HG02642 (cell line): ENCODE measurements around the gene CDS2.

Source experiments
- ATAC-seq: cut with Tn5 transposase; IDR thresholded peaks from one replicate; pipeline ENCODE4 v1.9.1; 2021; ENCODE audit warnings: mild to moderate bottlenecking; ENCODE audit not compliant: unreplicated experiment, poor library complexity

The CDS2 gene

DNA sequence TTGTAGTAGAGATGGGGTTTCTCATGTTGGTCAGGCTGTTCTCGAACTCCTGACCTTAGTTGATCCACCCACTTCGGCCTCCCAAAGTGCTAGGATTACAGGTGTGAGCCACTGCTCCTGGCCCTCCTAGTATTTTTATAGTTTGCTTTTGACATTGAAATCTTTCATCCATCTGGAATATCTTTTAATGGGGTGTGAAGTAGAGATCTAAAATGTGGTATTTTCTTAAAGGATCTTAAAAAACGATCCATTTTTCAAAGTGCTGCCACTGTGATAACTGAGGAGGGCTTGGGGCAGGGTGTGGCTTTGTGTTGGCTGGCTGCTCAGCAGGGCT is 23.1 kb downstream of the CDS2 start:
- ATAC-seq: no peak

DNA sequence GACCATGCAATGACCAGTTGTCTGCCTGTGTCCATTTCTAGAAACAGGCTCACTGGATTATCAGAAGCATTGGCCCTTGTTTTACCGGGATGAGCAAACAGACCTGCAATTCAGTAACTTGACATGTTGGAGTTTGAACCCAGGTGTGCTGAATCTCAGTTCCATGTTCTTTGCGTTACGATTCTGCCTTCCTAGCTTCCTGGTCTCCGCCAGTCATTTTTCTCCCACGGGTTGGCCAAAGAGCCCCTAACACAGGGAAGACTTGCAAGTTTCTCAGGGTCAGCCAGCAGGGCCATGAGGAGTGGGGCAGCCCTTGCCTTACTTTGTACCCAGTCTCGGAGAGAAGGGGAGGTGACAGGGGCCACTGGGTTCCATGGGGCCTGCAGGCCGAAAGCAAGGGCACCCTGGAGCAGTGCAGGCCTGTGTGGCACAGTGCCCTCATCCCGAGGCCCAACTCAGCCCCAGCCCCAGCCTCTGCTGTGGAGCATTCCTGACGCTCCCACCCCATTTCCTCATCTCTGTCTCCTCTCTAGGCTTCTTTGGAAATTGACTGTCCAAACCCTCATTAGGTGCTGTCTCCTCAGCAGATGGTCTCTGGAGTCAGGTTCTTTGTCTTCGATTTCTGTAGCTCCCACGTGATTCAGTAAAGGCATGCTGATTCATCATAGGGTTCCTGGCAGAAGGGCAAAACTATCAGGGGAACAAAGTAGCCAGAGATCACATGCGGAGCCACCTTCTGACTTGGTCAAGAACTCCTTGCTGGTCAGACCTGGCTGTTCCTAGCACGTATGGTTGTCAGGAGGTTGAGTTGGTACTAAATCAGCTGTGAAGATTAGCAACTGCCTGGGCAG is 23.6 kb downstream of the CDS2 start:
- ATAC-seq: no peak

DNA sequence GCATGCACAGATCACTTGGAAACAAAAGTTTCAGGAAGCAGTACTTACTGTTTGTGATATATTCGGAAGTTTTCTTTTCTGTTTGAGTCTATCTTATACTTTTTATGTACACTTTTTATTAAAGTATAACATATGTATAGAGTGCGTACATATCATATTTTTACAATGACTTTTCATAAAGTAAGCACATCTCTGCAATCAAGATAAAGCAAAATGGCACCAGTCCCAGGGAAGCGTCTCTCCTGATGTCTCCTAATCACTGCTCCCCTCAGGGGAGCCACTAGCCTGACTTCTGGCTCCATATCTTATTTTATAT is 26.3 kb downstream of the CDS2 start:
- ATAC-seq: no peak

DNA sequence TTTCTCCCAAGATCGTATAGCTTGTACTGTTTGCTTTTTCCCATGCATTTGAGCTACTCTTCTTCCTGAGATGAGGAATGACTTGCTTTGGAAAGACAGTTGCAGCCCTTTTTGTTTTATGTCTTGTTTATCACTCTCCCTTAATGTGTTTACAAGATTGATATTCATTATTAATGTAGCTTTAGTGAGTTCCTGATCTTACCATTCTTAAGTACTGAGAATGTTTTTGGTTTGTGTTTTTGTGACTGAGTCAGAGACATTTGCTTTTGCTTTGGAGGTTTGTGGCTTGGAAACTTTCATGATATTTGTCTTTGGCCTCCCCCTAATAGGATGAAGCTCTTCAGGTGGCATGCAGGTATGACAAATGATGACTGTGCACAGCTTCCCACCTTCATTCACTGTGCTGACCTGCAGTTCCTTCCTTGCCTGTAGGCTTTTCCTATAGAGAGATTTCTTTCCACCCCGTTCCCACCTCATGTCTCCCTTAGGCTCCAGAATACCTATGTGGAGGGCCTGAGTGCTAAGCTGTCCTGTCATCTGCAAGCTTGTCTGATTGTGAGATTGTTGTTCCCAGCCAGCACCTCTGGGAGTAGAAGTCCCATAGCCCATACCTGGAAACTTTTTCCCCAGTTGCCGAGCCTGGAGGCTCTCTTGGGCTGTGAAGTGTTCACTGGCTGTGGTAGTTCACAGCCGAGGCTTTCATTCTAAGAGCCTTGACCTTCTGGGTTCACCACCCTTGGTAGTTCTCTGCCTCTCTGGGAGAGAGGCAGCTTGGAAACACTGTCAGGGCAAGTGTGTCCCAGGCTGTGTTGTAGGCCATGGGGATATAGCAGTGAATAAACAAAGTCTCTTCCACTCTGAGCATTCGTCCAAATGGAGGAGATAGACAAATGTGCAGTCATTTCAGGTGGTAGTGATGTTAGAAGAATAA is 27.1 kb downstream of the CDS2 start:
- ATAC-seq: no peak

- no peak for ATAC-seq
Measured at GRCh38 chr20:5154543-5154925, 27.7 kb downstream of the CDS2 start.

DNA sequence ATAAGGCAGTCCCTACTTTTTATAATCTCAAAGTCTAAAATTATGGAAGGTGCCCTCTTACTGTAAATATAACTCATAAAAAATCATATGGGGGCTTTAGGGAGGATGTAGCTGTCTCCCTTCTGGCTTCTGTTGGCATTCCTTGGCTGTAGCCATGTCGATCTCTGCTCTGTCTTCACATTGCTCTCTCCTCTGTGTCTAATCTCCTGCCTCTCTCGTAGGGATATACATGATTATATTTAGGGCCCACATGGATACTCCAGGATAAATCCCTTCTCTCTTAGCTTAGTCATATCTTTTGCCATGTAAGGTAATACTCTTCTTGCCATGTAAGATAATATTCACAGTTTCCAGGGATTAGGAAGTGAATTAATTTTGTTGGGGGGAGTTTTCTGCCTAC is 28.6 kb downstream of the CDS2 start:
- ATAC-seq: no peak

DNA sequence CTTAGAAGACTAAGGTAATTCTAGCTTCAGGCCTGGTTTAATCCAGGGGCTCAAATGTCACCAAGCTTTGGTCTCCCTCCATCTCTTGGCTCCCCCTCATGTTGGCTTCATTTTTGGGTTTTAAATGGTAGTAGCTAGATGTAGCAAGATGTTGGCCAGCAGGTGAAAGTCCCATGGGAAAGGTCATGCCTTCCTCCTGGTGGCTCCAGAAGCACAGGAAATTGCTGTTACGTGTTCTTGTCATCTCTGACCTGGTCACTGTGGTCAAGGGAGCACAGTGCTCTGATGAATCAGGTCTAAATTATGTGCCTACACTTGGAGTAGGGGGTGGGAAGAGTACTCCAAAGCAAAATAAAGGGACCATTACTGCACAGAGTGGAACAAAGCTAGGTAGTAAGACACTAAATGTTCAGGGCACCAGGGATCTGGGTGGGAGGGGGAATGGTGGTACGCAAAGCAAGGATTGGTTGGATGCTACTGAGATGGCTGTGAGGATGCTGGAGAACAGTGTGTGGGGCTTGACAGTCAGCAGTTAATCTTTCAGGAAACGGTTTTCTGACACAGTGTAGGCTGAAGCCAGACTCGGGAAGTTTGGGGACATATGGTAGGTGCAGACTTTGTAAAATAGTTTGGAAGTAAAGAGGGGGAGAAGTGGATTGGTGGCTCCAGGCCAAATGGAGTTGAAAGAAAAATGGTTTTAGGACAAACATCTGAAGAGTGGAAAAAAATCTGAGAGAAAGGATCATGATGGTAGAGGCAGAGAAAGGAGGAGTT is 30.1 kb downstream of the CDS2 start:
- no peak for ATAC-seq

- ATAC-seq: no peak
Measured at GRCh38 chr20:5159928-5160327, 33.1 kb downstream of the CDS2 start.

DNA sequence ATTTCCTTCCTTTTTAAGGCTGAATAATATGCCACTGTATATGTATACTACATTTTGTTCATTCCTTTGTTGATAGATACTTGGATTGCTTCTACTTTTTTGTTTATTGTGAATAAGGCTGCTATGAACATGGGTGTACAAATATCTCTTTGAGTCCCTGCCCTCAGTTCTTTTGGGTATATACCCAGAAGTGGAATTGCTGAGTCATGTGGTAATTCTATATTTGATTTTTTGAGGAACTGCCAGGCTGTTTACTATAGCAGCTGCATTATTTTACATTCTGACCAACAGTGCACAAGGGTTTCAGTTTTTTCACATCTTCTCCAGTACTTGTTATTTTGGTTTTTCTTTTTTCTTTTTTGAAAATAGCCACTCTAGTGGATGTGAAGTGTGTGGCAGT is 34.1 kb downstream of the CDS2 start:
- no peak for ATAC-seq

GRCh38 chr20:5161536-5162164 is 34.8 kb downstream of the CDS2 start:
- ATAC-seq: no peak

- no peak for ATAC-seq
Measured at GRCh38 chr20:5164645-5165625, 38.1 kb downstream of the CDS2 start.

GRCh38 chr20:5168651-5169396 is 42.0 kb downstream of the CDS2 start:
- ATAC-seq: no peak

- ATAC-seq: no peak
Measured at GRCh38 chr20:5170341-5170740, 43.5 kb downstream of the CDS2 start.

DNA sequence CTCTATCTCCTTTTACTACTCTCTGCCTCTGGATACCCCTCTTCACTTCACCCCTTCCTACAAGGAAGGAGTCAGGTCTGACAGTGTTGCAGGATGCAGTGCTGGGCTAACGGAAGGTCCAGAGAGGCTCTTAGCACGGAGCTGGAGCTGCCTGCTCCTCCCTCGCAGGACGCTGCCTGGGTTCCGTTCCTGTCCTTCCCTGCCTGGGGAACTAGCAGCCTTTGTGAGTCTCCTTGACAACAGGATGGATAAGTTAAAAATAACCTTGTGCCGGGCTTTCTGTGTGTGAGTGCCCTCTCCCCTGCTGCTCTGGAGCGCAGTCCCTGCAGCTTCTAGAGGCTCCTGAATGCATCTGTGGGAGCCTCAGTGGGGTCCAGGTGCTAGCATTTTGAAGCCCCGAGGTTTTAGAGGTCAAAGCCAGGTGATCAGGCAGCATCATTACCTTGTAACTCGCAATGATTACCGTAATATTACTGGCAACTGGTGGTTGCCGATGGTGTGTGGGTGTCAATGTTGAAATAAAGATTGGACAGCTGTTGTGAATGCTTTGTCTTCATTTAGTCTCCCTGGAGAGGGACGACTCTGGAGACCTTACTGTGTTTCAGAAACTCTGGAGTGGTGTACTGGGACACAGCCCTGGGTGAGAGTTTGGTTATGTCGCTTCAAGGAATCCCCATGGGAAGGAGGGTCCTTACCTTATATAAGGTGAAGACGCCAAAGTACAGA is 44.4 kb downstream of the CDS2 start:
- no peak for ATAC-seq

DNA sequence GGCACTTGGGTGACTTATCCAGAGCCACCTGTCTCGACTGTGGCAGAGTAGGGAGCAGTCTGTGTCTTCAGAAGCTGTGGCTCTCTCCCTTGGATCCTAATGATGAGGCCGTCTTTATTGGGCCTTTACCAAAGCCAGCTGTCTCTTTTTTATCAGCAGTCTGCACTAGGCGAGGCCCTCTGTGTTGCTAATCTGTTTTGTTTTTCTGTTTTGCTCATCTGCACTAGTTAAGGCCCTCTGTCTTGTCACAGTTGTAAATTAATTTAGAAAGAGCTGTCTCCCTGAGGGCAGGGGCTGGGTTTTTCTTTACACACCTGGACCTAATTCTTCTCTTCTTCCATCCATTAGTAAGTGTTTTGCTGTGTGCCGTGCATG is 45.0 kb downstream of the CDS2 start:
- peak; percentile 14 for ATAC-seq

DNA sequence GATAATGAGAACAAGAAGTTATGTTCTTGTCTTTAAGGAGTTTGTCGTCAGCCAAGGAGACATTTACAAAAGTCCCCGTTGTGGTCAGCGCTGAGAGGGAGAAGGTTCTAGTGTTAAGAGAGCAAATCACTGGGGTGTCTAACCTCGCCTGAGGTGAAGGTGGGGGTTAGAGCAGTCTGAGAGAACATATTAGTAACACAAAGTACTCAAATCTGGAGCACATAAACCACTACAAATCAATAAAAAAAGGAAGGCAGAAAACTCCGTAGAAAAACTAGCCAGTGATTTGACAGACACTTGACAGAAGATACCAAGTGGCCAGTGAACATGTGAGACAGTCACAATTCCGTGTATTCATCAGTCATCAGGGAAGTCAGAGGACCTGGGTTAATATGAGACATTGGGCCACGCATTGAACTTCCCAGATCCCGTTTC is 45.4 kb downstream of the CDS2 start:
- ATAC-seq: peak; percentile 40

DNA sequence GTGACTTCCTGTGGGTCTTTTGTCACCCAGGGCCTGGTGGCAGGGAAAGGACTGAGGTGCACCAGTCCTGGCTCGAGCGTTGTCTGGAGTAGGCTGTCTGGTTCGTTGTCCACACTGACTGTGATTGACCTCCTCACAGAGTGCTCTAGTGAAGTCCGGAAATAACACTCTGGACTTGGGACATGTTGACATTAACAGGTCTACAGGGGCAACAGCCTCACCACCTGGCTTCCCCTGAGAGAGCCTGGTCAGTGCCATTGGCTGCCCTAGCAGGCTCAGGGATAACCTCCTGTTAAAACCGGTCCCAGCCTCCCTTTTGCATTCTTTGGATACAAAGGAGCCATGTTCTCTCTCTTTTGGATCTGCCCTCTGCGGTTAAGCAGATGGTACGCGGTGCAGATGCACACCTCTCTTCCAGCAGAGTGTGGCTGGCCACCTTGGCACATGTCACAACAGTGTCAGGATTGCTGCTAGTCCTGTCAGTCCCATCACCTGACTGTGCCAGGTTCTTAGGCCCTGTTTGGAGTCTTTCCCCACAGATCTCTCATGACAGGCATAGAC is 46.2 kb downstream of the CDS2 start:
- no peak for ATAC-seq

- ATAC-seq: no peak
Measured at GRCh38 chr20:5173751-5174150, 46.9 kb downstream of the CDS2 start.
